H1 (cell line): ENCODE results near the gene RELCH. TPM values are rescaled to one million over a fixed set of nuclear protein-coding genes. Genes with fewer than 3 reads are reported as not detected.

Experiments
- CTCF ChIA-PET: fragments of 300-600 bp; sonication (Branson Sonifier 250); formaldehyde crosslinking; loops from one replicate; lab custom pipeline; 2021; ENCODE audit not compliant: partially characterized antibody; lab: Charles Lee
- POLR2A ChIA-PET: fragments of 300-600 bp; sonication (Branson Sonifier 250); formaldehyde crosslinking; loops from one replicate; lab custom pipeline; 2021; ENCODE audit warnings: inconsistent platforms; ENCODE audit not compliant: partially characterized antibody; lab: Charles Lee
- DNase-seq, 2 experiments: peaks; one replicate each; pipeline versions ENCODE4 v3.0.0 to v3.0.0-alpha.2; 2010 to 2022; ENCODE audit warnings: low spot score in 2 of 2, low read depth in 1 of 2, mixed read lengths in 1 of 2
- FAIRE-seq: peaks from 2 replicates; lab custom pipeline; 2011; peaks lifted over from hg19 to GRCh38; lab: Jason Lieb, UNC
- H2AFZ ChIP-seq: 2 replicates; pipeline ENCODE4 v1.8.1; 2012; ENCODE audit warnings: low read length, inconsistent platforms
- H2AK5ac ChIP-seq: 2 replicates; pipeline ENCODE4 v1.6.1; 2013; ENCODE audit warnings: low read depth, low read length
- H2BK120ac ChIP-seq: replicated peaks from 2 replicates; pipeline ENCODE3; 2013; ENCODE audit warnings: low read depth, low read length, inconsistent platforms
- H2BK12ac ChIP-seq: 2 replicates; pipeline ENCODE4 v1.6.1; 2013; ENCODE audit warnings: low read depth, low read length
- H2BK15ac ChIP-seq: 2 replicates; pipeline ENCODE4 v1.6.1; 2013; ENCODE audit warnings: low read length
- H2BK20ac ChIP-seq: 2 replicates; pipeline ENCODE4 v1.6.1; 2013; ENCODE audit warnings: low read length
- H2BK5ac ChIP-seq: 2 replicates; pipeline ENCODE4 v1.6.1; 2013; ENCODE audit warnings: low read depth, low read length
- H3K14ac ChIP-seq: 2 replicates; pipeline ENCODE4 v1.6.1; 2013; ENCODE audit warnings: inconsistent platforms; ENCODE audit not compliant: insufficient read length
- H3K18ac ChIP-seq: 2 replicates; pipeline ENCODE4 v1.6.1; 2013; ENCODE audit warnings: low read length; ENCODE audit errors: extremely low read depth
- H3K23ac ChIP-seq: 2 replicates; pipeline ENCODE4 v1.6.1; 2013; ENCODE audit warnings: inconsistent platforms; ENCODE audit not compliant: insufficient read length
- H3K23me2 ChIP-seq: 2 replicates; pipeline ENCODE4 v1.6.1; 2013; ENCODE audit warnings: low read depth, low read length
- H3K27ac ChIP-seq: 2 replicates; pipeline ENCODE4 v1.6.1; 2011; ENCODE audit warnings: low read depth, low read length, inconsistent platforms
- H3K27me3 ChIP-seq, 4 experiments: replicated peaks in 1 of 4; 1 replicate in 1 of 4; 2 replicates in 3 of 4; pipeline versions ENCODE4 v1.6.1 to v1.8.1; 2011 to 2013; ENCODE audit warnings: low read length in 3 of 4, mild to moderate bottlenecking in 3 of 4, inconsistent platforms in 2 of 4, mixed read lengths in 2 of 4, moderate library complexity in 1 of 4; ENCODE audit not compliant: control insufficient read depth in 3 of 4, insufficient read depth in 3 of 4; ENCODE audit errors: extremely low read depth in 1 of 4
- H3K36me3 ChIP-seq, 4 experiments: 2 replicates each; pipeline versions ENCODE4 v1.6.1 to v1.8.1; 2011 to 2013; ENCODE audit warnings: mild to moderate bottlenecking in 4 of 4, low read length in 3 of 4, moderate library complexity in 2 of 4, control low read depth in 1 of 4, inconsistent platforms in 1 of 4; ENCODE audit not compliant: insufficient read depth in 4 of 4, control insufficient read depth in 2 of 4
- H3K4ac ChIP-seq: replicated peaks from 2 replicates; pipeline ENCODE3; 2013; ENCODE audit warnings: low read length, low read depth, mixed read lengths, inconsistent platforms; ENCODE audit not compliant: insufficient read length
- H3K4me1 ChIP-seq, 4 experiments: replicated peaks in 1 of 4; 1 replicate in 1 of 4; 2 replicates in 3 of 4; pipeline versions ENCODE4 v1.6.1 to v1.8.1; 2011 to 2013; ENCODE audit warnings: low read length in 3 of 4, inconsistent platforms in 2 of 4, mixed read lengths in 1 of 4; ENCODE audit not compliant: insufficient read depth in 4 of 4, control insufficient read depth in 3 of 4
- H3K4me2 ChIP-seq, 2 experiments: 2 replicates each; pipeline versions ENCODE4 v1.6.1 to v1.8.1; 2011 to 2013; ENCODE audit warnings: low read depth in 2 of 2, low read length in 2 of 2, control low read depth in 1 of 2, inconsistent platforms in 1 of 2, mild to moderate bottlenecking in 1 of 2; ENCODE audit not compliant: insufficient read depth in 1 of 2
- H3K4me3 ChIP-seq, 4 experiments: fragments of 200-600, 300-600 bp in 1 of 4; sonication (generic), shearing (Covaris generic), sonication (Bioruptor Twin) in 1 of 4; 2 replicates each; pipeline versions ENCODE4 v1.5.1 to v1.8.1; 2011 to 2016; ENCODE audit warnings: low read length in 4 of 4, low read depth in 3 of 4, control low read depth in 2 of 4, inconsistent platforms in 2 of 4, mild to moderate bottlenecking in 2 of 4, mixed read lengths in 1 of 4, moderate library complexity in 1 of 4; ENCODE audit not compliant: insufficient read depth in 2 of 4; ENCODE audit errors: extremely low read depth in 1 of 4
- H3K56ac ChIP-seq: replicated peaks from 2 replicates; pipeline ENCODE3; 2013; ENCODE audit warnings: low read depth, mild to moderate bottlenecking, mixed read lengths, low read length, inconsistent platforms; ENCODE audit not compliant: insufficient read length
- H3K79me1 ChIP-seq: 2 replicates; pipeline ENCODE4 v1.6.1; 2013; ENCODE audit warnings: low read depth, low read length, control low read depth
- H3K79me2 ChIP-seq, 2 experiments: 2 replicates each; pipeline versions ENCODE4 v1.6.1 to v1.8.1; 2012 to 2013; ENCODE audit warnings: low read length in 2 of 2, mild to moderate bottlenecking in 2 of 2, inconsistent platforms in 1 of 2; ENCODE audit not compliant: insufficient read depth in 2 of 2, control insufficient read depth in 1 of 2
- H3K9ac ChIP-seq, 4 experiments: replicated peaks in 1 of 4; 1 replicate in 1 of 4; 2 replicates in 3 of 4; pipeline versions ENCODE4 v1.6.1 to v1.8.1; 2011 to 2013; ENCODE audit warnings: low read depth in 3 of 4, low read length in 3 of 4, control low read depth in 2 of 4, mild to moderate bottlenecking in 2 of 4, moderate library complexity in 2 of 4, inconsistent platforms in 1 of 4; ENCODE audit errors: extremely low read depth in 1 of 4
- H3K9me3 ChIP-seq, 2 experiments: 2 replicates each; pipeline versions ENCODE4 v1.6.1 to v1.8.1; 2012 to 2013; ENCODE audit warnings: mild to moderate bottlenecking in 2 of 2, moderate library complexity in 2 of 2, control low read depth in 1 of 2, inconsistent platforms in 1 of 2, low read depth in 1 of 2, low read length in 1 of 2, mixed read lengths in 1 of 2; ENCODE audit not compliant: insufficient read depth in 2 of 2
- H4K20me1 ChIP-seq, 2 experiments: replicated peaks in 1 of 2; 2 replicates each; pipeline versions ENCODE3 to v1.8.1; 2011 to 2013; ENCODE audit warnings: inconsistent platforms in 2 of 2, low read length in 2 of 2, mild to moderate bottlenecking in 1 of 2; ENCODE audit not compliant: insufficient read depth in 2 of 2, control insufficient read depth in 1 of 2
- H4K5ac ChIP-seq: 2 replicates; pipeline ENCODE4 v1.6.1; 2013; ENCODE audit warnings: low read length, low read depth, mixed read lengths, inconsistent platforms; ENCODE audit not compliant: insufficient read length
- H4K8ac ChIP-seq: 2 replicates; pipeline ENCODE4 v1.8.0; 2013; ENCODE audit warnings: mild to moderate bottlenecking, moderate library complexity, low read length, inconsistent platforms; ENCODE audit not compliant: insufficient read depth; ENCODE audit errors: extremely low read depth
- H4K91ac ChIP-seq: replicated peaks from 2 replicates; pipeline ENCODE3; 2013; ENCODE audit warnings: low read length, mixed read lengths, inconsistent platforms; ENCODE audit not compliant: insufficient read length
- EZH2 ChIP-seq: fragments of 200-600 bp; sonication (generic); IDR thresholded peaks from 2 replicates; pipeline ENCODE4 v1.7.1; 2012; ENCODE audit warnings: low read depth, mild to moderate bottlenecking, moderate library complexity, low read length, inconsistent platforms; ENCODE audit not compliant: severe bottlenecking
- GABPA ChIP-seq: IDR thresholded peaks from 2 replicates; pipeline ENCODE4 v1.6.1; 2011; ENCODE audit warnings: mild to moderate bottlenecking, low read length, moderate library complexity, borderline replicate concordance; ENCODE audit not compliant: insufficient read depth
- RBBP5 ChIP-seq: IDR thresholded peaks from 2 replicates; pipeline ENCODE4 v1.7.1; 2012; ENCODE audit warnings: low read depth, mild to moderate bottlenecking, inconsistent platforms, low read length, moderate library complexity, borderline replicate concordance
- SRF ChIP-seq: IDR thresholded peaks from 2 replicates; pipeline ENCODE4 v1.6.1; 2011; ENCODE audit warnings: mild to moderate bottlenecking, low read depth, low read length, moderate library complexity
- WGBS, 2 experiments: shearing (Covaris generic) in 1 of 2; methylation state at CpG; one replicate each; pipeline versions ENCODE4 v1.1.6 to v1.1.7; 2013 to 2015; ENCODE audit warnings: low lambda C conversion rate in 2 of 2, mixed read lengths in 2 of 2, inconsistent platforms in 1 of 2, low coverage in 1 of 2, missing lambda C conversion rate in 1 of 2; ENCODE audit not compliant: insufficient replicate concordance in 2 of 2, insufficient coverage in 1 of 2, insufficient read length in 1 of 2; ENCODE audit errors: extremely low coverage in 1 of 2, missing lambda C conversion rate in 1 of 2; 5-methylcytosine and 5-hydroxymethylcytosine counted together
- polyA plus RNA-seq, 7 experiments: library from polyadenylated mRNA; depleted of rRNA in 3 of 7; stranded (reverse) in 5 of 7; unstranded in 2 of 7; fragments of >200 nt in 5 of 7; fragments of 200-250 nt in 2 of 7; gene quantifications; 1 replicate in 5 of 7; 2 replicates in 1 of 7; 4 replicates in 1 of 7; pipeline versions ENCODE4 v1.2.1 to v1.2.3, GENCODE V29; 2011 to 2013; ENCODE audit warnings: missing spikeins in 2 of 7, mixed read lengths in 2 of 7
- total RNA-seq: library from RNA; stranded (reverse); fragmentation: NEBNext Ultra II Directional; extraction: Animal tissue kit (Norgen Biotek cat#: 25700); gene quantifications from 2 replicates; pipeline ENCODE4 v1.2.1, GENCODE V29; 2021

Gene RELCH
- total and polyA plus RNA-seq, 2 of the 8 experiments (the other 6 are each of a cell fraction or from before 2014, with no cell fraction given), result 7.3 to 26.9 TPM

DNA sequence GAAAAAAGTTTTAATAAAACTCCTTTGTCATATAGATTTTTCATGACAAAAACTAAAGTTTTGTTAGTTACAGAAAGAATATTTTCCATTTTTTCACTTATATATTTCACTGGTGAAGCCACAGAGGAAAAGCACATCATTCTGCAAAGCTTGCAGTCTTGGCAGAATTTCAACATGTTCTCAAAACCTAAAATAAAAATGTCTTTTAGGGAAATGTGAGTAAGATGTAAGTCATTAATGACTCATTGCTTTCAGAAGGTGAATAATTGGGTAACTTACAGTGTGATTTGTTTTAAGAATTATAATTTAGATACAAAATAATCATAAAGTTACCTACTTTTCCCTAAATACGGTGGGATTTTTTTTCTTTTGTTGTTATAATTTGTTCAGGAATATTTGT is 94.6 kb downstream of the RELCH start:
- Histone ChIP-seq H3K56ac (no peak overlapping the region), H2BK15ac (no peak overlapping the region), H3K9ac (no peak overlapping the region), H3K4ac (no peak overlapping the region), H3K14ac (no peak overlapping the region), H3K36me3 (peaks cover 0 to 10% (median 5%) of the 10 kb centered on the region in 4 experiments; a peak in 4 of 8 replicates), H3K4me2 (no peak overlapping the region), H3K27ac (no peak overlapping the region), H2AK5ac (no peak overlapping the region), H3K4me3 (no peak overlapping the region)
- CTCF ChIA-PET, result interaction anchor here (1.0 to 1.4 kb wide), 2 partner anchors 32 to 116 kb away, joined by 3 read pairs; no protein-coding TSS in a partner anchor
- TF ChIP-seq EZH2 (no peak), GABPA (no peak), RBBP5 (no peak), SRF (no peak)
- TF ChIP-seq, all 59 proteins: peak for 0
- POLR2A ChIA-PET, result no interaction called here
- Histone ChIP-seq H3K23ac (no peak overlapping the region), H3K18ac (no peak overlapping the region), H2AFZ (no peak overlapping the region), H4K20me1 (peaks cover 0 to 3% of the 10 kb centered on the region in 2 experiments), H3K9me3 (no peaks in the 10 kb centered on the region), H3K79me2 (no peaks in the 10 kb centered on the region), H2BK20ac (no peak overlapping the region), H4K8ac (no peak overlapping the region), H2BK120ac (no peak overlapping the region), H4K91ac (no peak overlapping the region), H3K27me3 (no peaks in the 10 kb centered on the region), H3K4me1 (0 out of 7 replicates have a peak, but pooled peaks cover 0 to 2% (median 0%) of the 10 kb centered on the region in 4 experiments), H2BK12ac (no peak overlapping the region), H3K23me2 (no peaks in the 10 kb centered on the region), H4K5ac (no peak overlapping the region), H3K79me1 (no peaks in the 10 kb centered on the region), H2BK5ac (no peak overlapping the region)
- WGBS, 2 experiments, result 95% methylated on average over 1 of the region's 1 CpG; no CpG with 5 or more reads in 1 of the 2 experiments
- DNase-seq (no peak), FAIRE-seq (no peak)
